ENCODE results near the gene KAT8.

The KAT8 gene

GRCh38 chr16:31108035-31108793 is 9.2 kb upstream of the KAT8 start, which contains the start of gene BCKDK:
Gene BCKDK (plus strand): TSS chr16:31108386. CDS start chr16:31109224, 838 bp downstream.
- peak; percentile 72 for DNase-seq

DNA sequence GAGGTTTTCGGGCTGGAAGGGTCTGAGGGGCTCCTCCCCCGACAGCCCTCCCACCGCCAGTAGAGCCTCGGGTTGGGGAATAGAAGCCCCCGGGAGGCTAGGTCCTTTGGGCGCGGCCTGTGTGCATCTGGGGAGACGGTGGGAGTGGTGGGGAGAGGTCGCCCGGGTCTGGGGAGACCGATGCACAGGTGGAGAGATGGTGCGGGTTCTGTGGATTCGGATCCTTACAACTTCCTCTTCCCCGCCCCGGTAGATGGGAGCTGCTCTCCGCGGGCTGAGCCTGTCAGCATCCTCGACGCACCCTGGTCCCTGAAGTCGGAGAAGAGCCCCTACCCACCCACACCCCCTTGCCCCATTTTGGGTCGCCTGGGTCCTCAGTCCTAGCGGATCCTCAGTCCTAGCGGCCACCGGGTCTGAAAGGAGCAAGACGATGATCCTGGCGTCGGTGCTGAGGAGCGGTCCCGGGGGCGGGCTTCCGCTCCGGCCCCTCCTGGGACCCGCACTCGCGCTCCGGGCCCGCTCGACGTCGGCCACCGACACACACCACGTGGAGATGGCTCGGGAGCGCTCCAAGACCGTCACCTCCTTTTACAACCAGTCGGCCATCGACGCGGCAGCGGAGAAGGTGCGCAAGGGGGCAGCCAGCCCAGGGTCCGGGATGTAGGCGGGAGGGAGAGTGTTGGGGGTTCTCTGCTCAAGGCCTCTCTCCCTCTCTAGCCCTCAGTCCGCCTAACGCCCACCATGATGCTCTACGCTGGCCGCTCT is 8.5 kb upstream of the KAT8 start:
- no peak for DNase-seq

GRCh38 chr16:31109622-31110021 is 7.8 kb upstream of the KAT8 start:
- DNase-seq, result no peak

GRCh38 chr16:31110106-31111034 is 7.1 kb upstream of the KAT8 start:
- no peak for DNase-seq

DNA sequence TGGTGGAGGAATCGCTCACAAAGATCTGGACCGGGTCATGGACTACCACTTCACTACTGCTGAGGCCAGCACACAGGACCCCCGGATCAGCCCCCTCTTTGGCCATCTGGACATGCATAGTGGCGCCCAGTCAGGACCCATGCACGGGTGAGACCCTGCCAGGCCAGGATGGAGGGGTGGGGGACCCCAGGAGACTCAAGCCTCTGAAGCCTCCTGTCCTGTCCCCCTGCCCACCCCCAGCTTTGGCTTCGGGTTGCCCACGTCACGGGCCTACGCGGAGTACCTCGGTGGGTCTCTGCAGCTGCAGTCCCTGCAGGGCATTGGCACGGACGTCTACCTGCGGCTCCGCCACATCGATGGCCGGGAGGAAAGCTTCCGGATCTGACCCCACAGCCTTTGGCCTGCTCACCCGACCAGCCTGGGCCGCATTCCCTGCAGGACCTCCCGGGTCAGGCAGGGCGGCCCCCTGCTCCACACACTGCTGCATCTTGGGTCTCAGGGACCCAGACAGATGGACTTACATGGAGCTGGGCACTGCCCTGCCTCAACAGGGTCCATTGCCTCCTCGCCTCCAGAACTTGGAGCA is 5.5 kb upstream of the KAT8 start:
- no peak for DNase-seq

GRCh38 chr16:31112711-31113110 is 4.8 kb upstream of the KAT8 start:
- DNase-seq, result no peak

DNA sequence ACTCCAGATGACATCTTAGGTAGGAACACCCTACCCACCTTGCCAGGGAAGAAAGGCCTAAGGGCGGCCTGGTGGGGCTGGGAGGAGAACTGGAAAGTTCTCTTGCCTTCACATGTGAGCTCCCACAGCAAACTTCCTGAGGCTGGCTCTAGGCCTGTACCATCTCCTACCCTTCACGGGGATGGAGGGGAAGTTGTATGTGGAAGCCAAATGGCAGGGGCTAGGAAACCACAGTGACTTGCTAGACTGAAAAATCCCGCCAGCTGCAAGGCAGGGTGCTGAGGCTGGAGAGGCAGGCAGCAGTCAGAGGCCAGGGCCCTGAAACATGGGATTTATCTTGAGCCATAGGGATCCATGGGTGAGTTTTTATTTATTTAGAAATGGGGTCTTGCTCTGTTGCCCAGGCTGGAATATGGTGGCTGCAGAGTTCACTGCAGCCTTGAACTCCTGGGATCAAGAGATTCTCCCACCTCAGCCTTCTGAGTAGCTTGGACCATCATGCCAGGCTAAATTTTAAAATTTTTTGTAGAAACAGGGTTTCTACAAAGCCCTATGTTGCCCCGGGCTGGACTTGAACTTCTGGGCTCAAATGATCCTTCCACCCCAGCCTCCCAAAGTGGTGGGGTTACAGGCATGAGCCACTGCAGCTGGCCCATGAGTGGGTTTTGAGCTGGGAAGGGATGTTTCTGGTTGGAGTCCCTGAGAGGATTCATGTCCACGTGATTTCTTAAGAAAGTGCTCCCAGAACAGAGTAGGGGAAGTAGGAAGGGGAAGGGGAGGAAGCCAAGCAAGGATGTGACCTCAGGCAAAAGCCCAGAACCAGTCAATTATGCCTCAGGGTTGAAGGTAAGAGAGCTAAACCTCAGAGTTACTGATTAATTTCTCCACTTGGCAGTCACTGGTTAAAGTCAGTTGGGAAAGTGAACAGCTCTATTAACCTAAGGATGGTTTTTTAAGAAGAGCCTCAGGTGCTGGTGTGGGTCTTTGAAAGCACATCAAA is 4.0 kb upstream of the KAT8 start:
- peak; percentile 76 for DNase-seq

GRCh38 chr16:31114468-31114867 is 3.0 kb upstream of the KAT8 start:
- no peak for DNase-seq

DNA sequence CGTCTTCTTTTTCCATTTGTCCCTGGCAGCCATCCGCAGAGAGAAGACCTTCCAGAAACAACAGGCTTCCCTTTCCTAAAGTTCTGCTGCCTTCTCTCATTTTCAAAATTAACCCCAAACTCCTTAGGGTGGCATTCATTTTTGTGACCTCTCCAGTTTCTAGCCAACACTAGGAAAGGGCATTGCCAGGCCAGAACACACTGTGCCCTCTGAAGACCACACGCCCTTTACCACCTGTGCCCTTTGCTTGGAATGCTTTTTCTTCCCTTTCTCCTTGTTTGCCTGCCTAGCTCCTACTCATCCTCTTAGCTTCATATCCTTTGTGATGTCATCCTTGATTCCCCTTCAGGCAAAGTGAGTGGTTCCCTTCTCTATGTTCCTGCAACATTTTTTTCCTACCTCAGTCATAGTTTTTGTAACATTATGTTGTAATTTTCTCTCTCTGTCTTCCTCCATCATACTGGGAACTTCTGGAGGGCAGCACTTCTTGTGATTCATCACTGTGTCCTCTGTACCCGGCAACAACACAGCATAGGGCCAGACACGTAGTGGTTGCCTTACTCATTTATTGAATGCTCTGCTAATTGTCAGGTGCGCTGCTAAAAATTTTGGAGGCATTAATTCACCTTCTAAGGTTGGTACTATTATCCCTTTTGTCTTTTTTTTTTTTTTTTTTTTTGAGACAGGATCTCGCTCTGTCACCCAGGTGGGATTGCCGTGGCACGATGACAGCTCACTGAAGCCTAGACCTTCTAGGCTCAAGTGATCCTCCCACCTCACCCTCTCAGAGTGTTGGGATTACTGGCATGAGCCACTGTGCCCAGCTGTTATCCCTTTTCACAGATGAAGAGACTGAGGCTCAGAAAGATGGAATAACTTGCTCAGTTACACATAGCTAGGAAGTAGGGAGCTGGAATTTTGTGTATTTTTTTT is 1.0 kb downstream of the KAT8 start:
- DNase-seq, result peak; percentile 51

DNA sequence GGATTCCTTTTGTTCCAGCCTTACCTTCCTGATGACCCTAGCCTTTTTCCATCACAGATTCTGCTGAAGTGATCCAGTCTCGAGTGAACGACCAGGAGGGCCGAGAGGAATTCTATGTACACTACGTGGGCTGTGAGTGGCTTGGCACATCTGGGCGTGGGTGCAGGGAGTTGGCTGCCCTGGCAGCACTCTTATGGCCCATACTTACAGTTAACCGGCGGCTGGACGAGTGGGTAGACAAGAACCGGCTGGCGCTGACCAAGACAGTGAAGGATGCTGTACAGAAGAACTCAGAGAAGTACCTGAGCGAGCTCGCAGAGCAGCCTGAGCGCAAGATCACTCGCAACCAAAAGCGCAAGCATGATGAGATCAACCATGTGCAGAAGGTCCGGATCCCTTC is 2.7 kb downstream of the KAT8 start:
- no peak for DNase-seq

GRCh38 chr16:31125844-31126243 is 8.4 kb downstream of the KAT8 start:
- no peak for DNase-seq

- DNase-seq, result no peak
Measured at GRCh38 chr16:31127182-31127581, 9.7 kb downstream of the KAT8 start.

GRCh38 chr16:31128711-31129567 is 11.5 kb downstream of the KAT8 start:
- peak; percentile 95 for DNase-seq

GRCh38 chr16:31129568-31130335 is 12.3 kb downstream of the KAT8 start:
- peak; percentile 62 for DNase-seq

DNA sequence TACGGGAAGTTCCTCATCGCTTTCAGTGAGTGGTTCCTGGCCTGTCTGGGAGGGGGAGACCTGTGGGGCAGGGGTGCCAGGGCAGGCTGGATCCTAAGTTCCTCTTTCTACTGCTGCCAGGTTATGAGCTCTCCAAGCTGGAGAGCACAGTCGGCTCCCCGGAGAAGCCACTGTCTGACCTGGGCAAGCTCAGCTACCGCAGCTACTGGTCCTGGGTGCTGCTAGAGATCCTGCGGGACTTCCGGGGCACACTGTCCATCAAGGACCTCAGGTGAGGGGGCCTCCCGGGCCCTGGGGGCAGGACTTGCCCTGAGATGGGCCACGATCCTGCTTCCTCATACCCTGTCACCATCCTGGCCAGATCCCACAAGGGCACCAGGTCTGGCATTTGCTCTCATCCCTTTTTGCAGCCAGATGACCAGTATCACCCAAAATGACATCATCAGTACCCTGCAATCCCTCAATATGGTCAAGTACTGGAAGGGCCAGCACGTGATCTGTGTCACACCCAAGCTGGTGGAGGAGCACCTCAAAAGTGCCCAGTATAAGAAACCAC is 12.9 kb downstream of the KAT8 start:
- DNase-seq, result peak; percentile 41

DNA sequence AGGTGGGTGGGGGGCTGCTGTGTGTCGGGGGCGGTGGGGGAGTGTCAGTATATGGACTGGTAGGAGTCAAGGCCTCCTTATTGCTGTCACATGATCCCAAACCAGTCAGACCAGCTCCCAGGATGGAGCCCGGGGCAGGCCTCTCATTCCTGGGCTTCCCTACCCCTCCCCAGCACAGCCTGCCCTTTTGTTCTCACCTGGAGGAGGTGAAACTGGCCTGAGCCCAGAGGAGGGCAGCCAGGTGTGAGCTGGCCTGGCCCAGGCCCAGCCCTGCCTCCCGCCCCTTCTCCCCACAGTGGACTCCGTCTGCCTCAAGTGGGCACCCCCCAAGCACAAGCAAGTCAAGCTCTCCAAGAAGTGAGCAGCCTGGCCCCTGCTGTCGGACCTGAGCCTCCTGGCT is 13.4 kb downstream of the KAT8 start:
- no peak for DNase-seq

GRCh38 chr16:31131416-31131815 is 14.0 kb downstream of the KAT8 start:
- no peak for DNase-seq

- no peak for DNase-seq
Measured at GRCh38 chr16:31131841-31132271, 14.4 kb downstream of the KAT8 start.
